Cardiac septum (tissue), 1 donor: ENCODE measurements around the gene SORCS1. TPM values are rescaled to one million over a fixed set of nuclear protein-coding genes. Genes with fewer than 3 reads are reported as not detected.

Experiments used
- DNase-seq: peaks from one replicate; pipeline ENCODE4 v3.0.0-alpha.2; 2020; ENCODE audit warnings: low spot score
- intact Hi-C: fragments of 100-400 bp; cut with DNase I; formaldehyde crosslinking; loops from one replicate; pipeline ENCODE4 v1.14.0; 2022
- total RNA-seq: library from RNA; stranded (reverse); fragmentation: NEBNext Ultra II Directional; extraction: Animal tissue kit (Norgen Biotek cat#: 25700); gene quantifications from one replicate; pipeline ENCODE4 v1.2.1, GENCODE V29; 2021
- donor health status: DM: no; HTN: no; CAD: no.

SORCS1 gene
- total RNA-seq, 1 donor from 2014 or later: 0.43 TPM

- intact Hi-C loops: no loop called here
- DNase-seq: no peak
These were observed 449.6 kb downstream of the SORCS1 start for GRCh38 chr10:106714734-106715555.

- intact Hi-C loops: no loop called here
- DNase-seq: no peak
These were observed 450.7 kb downstream of the SORCS1 start for GRCh38 chr10:106713846-106714245.

GRCh38 chr10:106712988-106713387, 451.5 kb downstream of the SORCS1 start:
- DNase-seq: no peak
- intact Hi-C loops: no loop called here

- intact Hi-C loops: no loop called here
- no peak for DNase-seq
These were observed 453.1 kb downstream of the SORCS1 start for GRCh38 chr10:106711313-106711906.

- no peak for DNase-seq
- intact Hi-C loops: loop anchor here (10.0 kb wide), 1 partner anchor 1106 kb away; no protein-coding TSS in a partner anchor
These were observed 456.0 kb downstream of the SORCS1 start for GRCh38 chr10:106708506-106708905.

- DNase-seq: no peak
- intact Hi-C loops: loop anchor here (10.0 kb wide), 1 partner anchor 1107 kb away; no protein-coding TSS in a partner anchor
These were observed 456.8 kb downstream of the SORCS1 start for GRCh38 chr10:106707657-106708056.

- no peak for DNase-seq
- intact Hi-C loops: loop anchor here (10.0 kb wide), 1 partner anchor 1109 kb away; no protein-coding TSS in a partner anchor
These were observed 458.4 kb downstream of the SORCS1 start for GRCh38 chr10:106706127-106706526.

- intact Hi-C loops: loop anchor here (10.0 kb wide), 1 partner anchor 1109 kb away; no protein-coding TSS in a partner anchor
- no peak for DNase-seq
These were observed 458.8 kb downstream of the SORCS1 start for GRCh38 chr10:106705681-106706100.

- no peak for DNase-seq
- intact Hi-C loops: no loop called here
These were observed 468.3 kb downstream of the SORCS1 start for GRCh38 chr10:106696239-106696638.

- intact Hi-C loops: no loop called here
- no peak for DNase-seq
These were observed 469.8 kb downstream of the SORCS1 start for GRCh38 chr10:106694696-106695095.

GRCh38 chr10:106682175-106682574, 482.3 kb downstream of the SORCS1 start:
- intact Hi-C loops: no loop called here
- DNase-seq: no peak

- intact Hi-C loops: no loop called here
- DNase-seq: no peak
These were observed 484.4 kb downstream of the SORCS1 start for GRCh38 chr10:106680061-106680460.

- intact Hi-C loops: no loop called here
- no peak for DNase-seq
These were observed 485.2 kb downstream of the SORCS1 start for GRCh38 chr10:106679314-106679713.

- intact Hi-C loops: no loop called here
- no peak for DNase-seq
These were observed 491.9 kb downstream of the SORCS1 start for GRCh38 chr10:106672517-106673175.

GRCh38 chr10:106661767-106662140, 502.8 kb downstream of the SORCS1 start:
- DNase-seq: no peak
- intact Hi-C loops: no loop called here

GRCh38 chr10:106661133-106661766, 503.3 kb downstream of the SORCS1 start:
- intact Hi-C loops: no loop called here
- no peak for DNase-seq

- no peak for DNase-seq
- intact Hi-C loops: no loop called here
These were observed 504.0 kb downstream of the SORCS1 start for GRCh38 chr10:106660550-106660949.

GRCh38 chr10:106655636-106656035, 508.9 kb downstream of the SORCS1 start:
- no peak for DNase-seq
- intact Hi-C loops: no loop called here

GRCh38 chr10:106655165-106655564, 509.3 kb downstream of the SORCS1 start:
- DNase-seq: no peak
- intact Hi-C loops: no loop called here

GRCh38 chr10:106652279-106652678, 512.2 kb downstream of the SORCS1 start:
- intact Hi-C loops: no loop called here
- DNase-seq: no peak
